Measurements from ENCODE around the gene FBLN2. TPM values are rescaled to one million over a fixed set of nuclear protein-coding genes. Genes with fewer than 3 reads are reported as not detected.
"Not testable (repeated sequence)": the region's sequence is repeated elsewhere in the genome, so short reads cannot be mapped to it uniquely, and the experiment has no call there.

The FBLN2 gene
- under 1 TPM in 1 of 2 experiments, not detected in 1; 0.05 TPM for total RNA-seq

DNA sequence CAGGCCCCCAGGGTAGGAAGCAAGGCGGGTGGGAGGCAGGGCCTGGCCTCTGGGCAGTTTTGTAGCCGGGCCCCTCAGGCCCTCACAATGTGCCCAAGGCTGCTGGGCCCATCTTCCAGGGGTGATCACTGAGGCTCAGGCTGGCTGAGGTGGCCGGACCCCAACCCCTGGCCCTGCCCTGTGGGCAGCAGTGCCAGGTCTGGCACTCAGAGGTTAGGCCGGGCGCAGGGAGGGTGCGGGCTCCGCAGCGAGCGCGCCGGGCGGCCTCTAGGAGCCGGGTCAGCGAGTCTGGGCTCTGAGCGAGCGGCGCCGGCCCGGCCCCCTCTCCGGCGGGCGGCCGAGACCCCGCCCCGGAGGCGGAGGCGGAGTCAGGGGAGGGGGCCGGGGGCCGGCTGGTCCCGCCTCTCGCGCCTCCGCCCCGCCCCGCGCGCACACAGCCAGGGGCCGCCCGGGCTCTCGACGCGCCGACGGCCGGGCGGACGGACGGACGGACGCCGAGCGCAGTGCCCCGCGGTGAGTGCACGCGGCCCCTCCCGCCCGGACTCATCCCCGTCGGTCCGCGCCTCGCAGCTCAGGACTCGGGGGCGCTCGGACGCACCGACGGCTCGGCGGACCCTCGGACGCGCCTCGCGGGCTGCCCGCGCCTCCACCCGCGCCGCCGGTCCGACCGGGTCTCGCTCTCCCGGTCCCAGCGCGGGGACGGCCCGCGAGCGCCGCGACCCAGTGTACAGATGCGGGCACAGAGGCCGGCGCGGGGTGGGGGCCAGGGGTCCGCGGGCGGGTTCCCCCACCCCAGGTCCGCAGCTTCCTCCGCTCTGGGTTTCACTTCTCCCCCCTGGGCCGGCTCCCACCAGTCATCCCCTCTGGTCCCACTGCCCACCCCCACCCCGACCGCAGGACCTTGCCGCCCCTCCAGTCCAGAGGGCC is at the start of gene FBLN2:
FBLN2 (plus strand) TSS at position 430 of the 927 bp plus-strand sequence. CDS start 21,231 bp downstream, outside the sequence.
- ATAC-seq (peak; percentile 24), DNase-seq (peak; percentile 37)
- H3K4me1 Mint-ChIP-seq = peaks cover 20% of the 10 kb centered on the region
- intact Hi-C loops (cut with DNase I, micrococcal nuclease) = no loop called here
- H3K9me3 Mint-ChIP-seq (ENCODE audit: low read depth) = no peaks in the 10 kb centered on the region
- peaks cover 35% of the 10 kb centered on the region for H3K27me3 Mint-ChIP-seq
- H3K27ac Mint-ChIP-seq = no peak within 1 kb of the TSS
- POLR2A ChIA-PET = no interaction called here
- peak within 1 kb of the TSS; percentile 10 for H3K4me3 Mint-ChIP-seq
- H3K36me3 Mint-ChIP-seq (ENCODE audit: low read depth) = peaks cover 3% of the 10 kb centered on the region
- CTCF ChIA-PET = interaction anchor here (2.9 kb wide), 1 partner anchor 53 kb away, joined by 6 read pairs; no protein-coding TSS in a partner anchor

DNA sequence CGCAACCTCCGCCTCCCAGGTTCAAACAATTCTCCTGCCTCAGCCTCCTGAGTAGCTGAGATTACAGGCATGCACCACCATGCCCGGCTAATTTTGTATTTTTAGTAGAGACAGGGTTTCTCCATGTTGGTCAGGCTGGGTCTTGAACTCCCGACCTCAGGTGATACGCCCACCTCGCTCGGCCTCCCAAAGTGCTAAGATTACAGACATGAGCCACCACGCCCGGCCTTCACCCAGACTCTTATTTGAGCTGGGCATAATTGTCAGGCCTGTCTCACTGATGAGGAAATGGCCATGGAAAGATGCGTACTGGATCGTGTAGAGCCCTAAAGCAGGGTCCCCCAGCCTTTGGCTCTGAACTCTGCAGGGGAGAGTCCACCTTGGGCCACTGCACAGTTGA is 49.7 kb upstream of the FBLN2 start:
- H3K27me3 Mint-ChIP-seq; ATAC-seq; intact Hi-C loops (cut with DNase I, micrococcal nuclease); H3K36me3 Mint-ChIP-seq (ENCODE audit: low read depth); POLR2A ChIA-PET; H3K9me3 Mint-ChIP-seq (ENCODE audit: low read depth); DNase-seq; H3K4me1 Mint-ChIP-seq; H3K4me3 Mint-ChIP-seq; H3K27ac Mint-ChIP-seq: not testable (repeated sequence)
- CTCF ChIA-PET = interaction anchor here (0.6 to 7.3 kb wide), 4 partner anchors 151 to 396 kb away, joined by 3 to 246 read pairs (median 7); no protein-coding TSS in a partner anchor

DNA sequence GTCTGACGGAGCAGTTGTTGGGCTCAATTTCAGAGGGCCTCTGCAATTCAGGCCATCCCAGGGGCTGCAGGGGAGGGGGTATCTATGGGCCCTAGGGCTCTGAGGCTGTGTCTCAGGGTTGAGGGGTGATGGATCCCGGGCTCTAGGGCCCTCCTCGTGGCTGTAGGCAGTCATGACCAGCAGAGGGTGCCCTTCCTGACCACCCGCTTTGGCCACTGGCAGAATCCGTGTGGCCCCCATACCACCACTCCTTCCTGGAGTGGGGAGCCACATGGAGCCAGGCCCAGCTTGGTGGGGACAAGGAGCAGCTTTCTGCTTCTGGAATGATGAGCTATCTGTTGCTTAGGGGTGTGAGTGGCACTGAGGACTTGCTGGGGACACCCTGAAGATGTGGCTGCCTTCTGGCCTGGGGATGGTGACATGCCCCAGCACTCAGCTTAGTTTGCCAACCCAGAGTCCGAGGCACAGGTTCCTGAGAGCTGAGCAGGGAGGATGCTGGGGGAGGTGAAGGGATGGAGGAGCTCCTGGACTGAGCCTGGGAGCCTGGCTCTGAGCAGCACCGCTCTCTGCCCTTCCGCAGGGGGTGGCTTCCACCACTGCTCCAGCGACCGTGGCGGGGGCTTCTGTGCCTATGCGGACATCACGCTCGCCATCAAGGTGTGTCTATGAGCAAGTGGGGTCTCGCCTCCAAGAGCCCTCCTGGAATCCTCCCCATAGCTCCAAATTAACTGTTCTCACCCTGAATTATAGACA is 48.6 kb upstream of the FBLN2 start:
- Mint-ChIP-seq H3K36me3 (ENCODE audit: low read depth) (no peaks in the 10 kb centered on the region), H3K9me3 (ENCODE audit: low read depth) (no peaks in the 10 kb centered on the region), H3K4me1 (no peaks in the 10 kb centered on the region), H3K27ac (no peak overlapping the region), H3K4me3 (no peak overlapping the region), H3K27me3 (no peaks in the 10 kb centered on the region)
- DNase-seq (peak; percentile 29), ATAC-seq (no peak)
- ChIA-PET POLR2A (no interaction called here), CTCF (interaction anchor here (0.6 to 7.3 kb wide), 4 partner anchors 18 to 157 kb away, joined by 3 to 246 read pairs (median 4); no protein-coding TSS in a partner anchor)
- intact Hi-C loops (cut with DNase I, micrococcal nuclease) = no loop called here

DNA sequence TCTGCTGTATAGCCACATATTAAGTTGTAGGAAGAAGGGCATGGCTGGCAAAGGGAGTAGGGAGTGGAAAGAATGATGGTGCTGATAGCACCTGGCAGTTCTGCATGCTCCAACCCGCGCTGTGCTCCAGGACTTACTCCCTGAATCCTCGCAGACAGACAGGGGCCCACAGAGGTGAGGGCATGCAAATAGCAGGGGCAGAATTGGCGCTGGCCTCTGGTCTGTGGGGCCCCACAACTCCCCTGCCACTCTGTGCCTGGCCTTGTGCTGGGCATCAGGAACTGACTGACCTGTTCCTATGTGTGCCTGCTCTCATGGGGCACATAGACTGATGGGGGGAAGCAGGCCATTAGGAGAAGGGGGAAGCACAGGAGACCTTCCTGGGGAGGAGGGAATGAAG is 47.9 kb upstream of the FBLN2 start:
- intact Hi-C loops (cut with DNase I, micrococcal nuclease) = no loop called here
- Mint-ChIP-seq H3K4me3 (no peak overlapping the region), H3K27ac (no peak overlapping the region), H3K9me3 (ENCODE audit: low read depth) (no peaks in the 10 kb centered on the region), H3K4me1 (no peaks in the 10 kb centered on the region), H3K36me3 (ENCODE audit: low read depth) (no peaks in the 10 kb centered on the region), H3K27me3 (no peaks in the 10 kb centered on the region)
- CTCF ChIA-PET = interaction anchor here (0.6 to 7.3 kb wide), 3 partner anchors 19 to 149 kb away, joined by 3 to 246 read pairs (median 4); no protein-coding TSS in a partner anchor
- POLR2A ChIA-PET = no interaction called here
- ATAC-seq (no peak), DNase-seq (no peak)

DNA sequence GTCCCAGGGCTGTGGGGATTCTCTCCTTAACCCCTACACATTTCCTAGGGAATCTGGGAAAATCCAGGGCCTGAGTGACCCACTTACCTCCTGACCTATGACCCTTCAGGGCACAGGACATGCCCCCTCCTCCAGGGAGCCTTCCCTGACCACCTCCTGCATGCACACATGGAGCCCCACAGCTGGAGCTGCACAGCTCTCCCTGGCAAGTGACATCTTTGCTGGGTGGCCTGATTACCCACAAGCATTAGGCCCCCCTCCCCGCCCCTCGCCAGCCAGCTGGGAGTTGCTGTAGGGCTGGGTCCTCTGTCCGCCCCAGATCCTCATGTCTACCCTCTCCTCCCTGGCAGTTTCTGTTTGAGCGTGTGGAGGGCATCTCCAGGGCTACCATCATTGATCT is 47.4 kb upstream of the FBLN2 start:
- no peaks in the 10 kb centered on the region for H3K36me3 Mint-ChIP-seq (ENCODE audit: low read depth)
- CTCF ChIA-PET = interaction anchor here (1.5 kb wide), 1 partner anchor 146 kb away, joined by 5 read pairs; no protein-coding TSS in a partner anchor
- ATAC-seq = no peak

DNA sequence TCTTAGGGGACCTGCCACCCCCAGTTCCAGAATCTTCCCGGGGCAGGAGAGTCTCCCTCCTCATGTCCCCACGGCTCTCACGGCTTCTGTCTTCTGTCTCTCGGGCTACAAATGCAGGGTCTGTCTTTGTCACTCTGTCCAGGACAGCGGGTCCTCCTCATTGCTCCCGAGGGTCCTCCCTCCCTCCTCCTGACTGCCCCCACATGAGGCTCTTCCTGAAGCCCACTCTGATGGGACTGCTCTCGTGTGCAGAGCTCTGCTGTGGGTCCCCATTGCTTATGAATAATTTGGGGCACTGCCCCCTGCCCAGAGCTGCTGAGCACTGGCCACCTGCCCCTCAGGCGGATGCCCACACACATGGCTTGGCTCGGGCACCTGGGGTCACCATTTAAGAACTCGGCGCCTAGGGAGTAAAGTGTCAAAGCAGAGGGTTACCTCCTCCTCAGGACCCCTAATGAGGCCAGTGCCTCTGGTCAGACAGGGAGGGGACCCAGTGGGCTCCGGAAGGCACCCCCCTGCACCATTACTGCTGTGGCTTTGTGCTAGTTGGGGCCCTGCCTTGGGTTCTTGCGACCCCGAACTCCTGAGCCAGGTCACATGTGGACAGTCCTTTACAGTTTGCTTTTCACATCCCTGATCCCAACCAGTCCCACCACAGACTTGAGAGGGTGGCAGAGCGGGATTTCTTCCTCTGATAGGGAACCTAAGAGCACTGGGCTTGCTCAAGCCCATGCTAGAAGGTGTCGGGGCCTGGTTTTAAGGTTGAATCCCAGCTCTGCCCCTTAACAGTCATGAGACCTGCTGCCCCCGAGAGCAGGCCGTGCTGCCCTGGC is 46.8 kb upstream of the FBLN2 start:
- intact Hi-C loops (cut with DNase I, micrococcal nuclease) = no loop called here
- no peak overlapping the region for H3K27ac Mint-ChIP-seq
- no peaks in the 10 kb centered on the region for H3K27me3 Mint-ChIP-seq
- no peak for ATAC-seq
- ChIA-PET CTCF (interaction anchor here (1.5 kb wide), 1 partner anchor 146 kb away, joined by 5 read pairs; no protein-coding TSS in a partner anchor), POLR2A (no interaction called here)
- H3K36me3 Mint-ChIP-seq (ENCODE audit: low read depth) = no peaks in the 10 kb centered on the region
- no peak for DNase-seq
- H3K4me1 Mint-ChIP-seq = no peaks in the 10 kb centered on the region
- no peaks in the 10 kb centered on the region for H3K9me3 Mint-ChIP-seq (ENCODE audit: low read depth)
- H3K4me3 Mint-ChIP-seq = no peak overlapping the region

More for the DNA sequence above, 47.4 kb upstream of the FBLN2 start:
- no peak overlapping the region for H3K4me3 Mint-ChIP-seq
- H3K27ac Mint-ChIP-seq = no peak overlapping the region
- intact Hi-C loops (cut with DNase I, micrococcal nuclease) = no loop called here
- DNase-seq = no peak
- no peaks in the 10 kb centered on the region for H3K9me3 Mint-ChIP-seq (ENCODE audit: low read depth)
- no peaks in the 10 kb centered on the region for H3K4me1 Mint-ChIP-seq
- no peaks in the 10 kb centered on the region for H3K27me3 Mint-ChIP-seq
- POLR2A ChIA-PET = no interaction called here

DNA sequence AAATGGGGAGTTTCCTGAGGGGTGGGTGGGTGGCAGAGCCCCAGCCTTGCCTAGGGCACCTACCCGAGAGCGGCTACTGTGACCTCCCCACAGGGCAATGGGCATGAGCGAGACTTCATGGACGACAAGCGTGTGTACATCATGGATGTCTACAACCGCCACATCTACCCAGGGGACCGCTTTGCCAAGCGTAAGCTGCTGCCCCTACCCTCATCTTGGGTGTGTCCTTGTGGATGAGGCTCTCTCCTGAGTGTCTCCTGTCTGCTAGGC is 46.2 kb upstream of the FBLN2 start:
- H3K36me3 Mint-ChIP-seq (ENCODE audit: low read depth) = no peaks in the 10 kb centered on the region

DNA sequence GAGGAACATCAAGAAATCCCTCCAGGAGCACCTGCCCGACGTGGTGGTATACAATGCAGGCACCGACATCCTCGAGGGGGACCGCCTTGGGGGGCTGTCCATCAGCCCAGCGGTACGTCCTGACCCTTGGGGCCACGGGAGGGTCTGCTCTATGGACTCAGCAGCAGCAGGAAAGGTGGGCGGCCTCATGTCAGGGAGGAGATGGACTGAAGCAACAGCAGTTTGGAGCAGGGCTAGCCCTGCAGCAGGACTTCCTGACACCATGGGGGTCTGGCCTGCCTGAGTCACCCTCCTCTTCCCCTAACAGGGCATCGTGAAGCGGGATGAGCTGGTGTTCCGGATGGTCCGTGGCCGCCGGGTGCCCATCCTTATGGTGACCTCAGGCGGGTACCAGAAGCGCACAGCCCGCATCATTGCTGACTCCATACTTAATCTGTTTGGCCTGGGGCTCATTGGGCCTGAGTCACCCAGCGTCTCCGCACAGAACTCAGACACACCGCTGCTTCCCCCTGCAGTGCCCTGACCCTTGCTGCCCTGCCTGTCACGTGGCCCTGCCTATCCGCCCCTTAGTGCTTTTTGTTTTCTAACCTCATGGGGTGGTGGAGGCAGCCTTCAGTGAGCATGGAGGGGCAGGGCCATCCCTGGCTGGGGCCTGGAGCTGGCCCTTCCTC is 44.6 kb upstream of the FBLN2 start:
- DNase-seq = no peak
- intact Hi-C loops (cut with DNase I, micrococcal nuclease) = no loop called here
- H3K4me3 Mint-ChIP-seq = no peak overlapping the region
- H3K9me3 Mint-ChIP-seq (ENCODE audit: low read depth) = no peaks in the 10 kb centered on the region
- ATAC-seq = no peak
- ChIA-PET POLR2A (no interaction called here), CTCF (no interaction called here)
- H3K36me3 Mint-ChIP-seq (ENCODE audit: low read depth) = no peaks in the 10 kb centered on the region
- no peaks in the 10 kb centered on the region for H3K27me3 Mint-ChIP-seq
- no peak overlapping the region for H3K27ac Mint-ChIP-seq
- H3K4me1 Mint-ChIP-seq = no peaks in the 10 kb centered on the region

More for the DNA sequence above, 46.2 kb upstream of the FBLN2 start:
- no peak overlapping the region for H3K4me3 Mint-ChIP-seq
- DNase-seq (no peak), ATAC-seq (no peak)
- H3K27ac Mint-ChIP-seq = no peak overlapping the region
- CTCF ChIA-PET = interaction anchor here (1.5 kb wide), 1 partner anchor 145 kb away, joined by 5 read pairs; no protein-coding TSS in a partner anchor
- H3K9me3 Mint-ChIP-seq (ENCODE audit: low read depth) = no peaks in the 10 kb centered on the region
- POLR2A ChIA-PET = no interaction called here
- no peaks in the 10 kb centered on the region for H3K27me3 Mint-ChIP-seq
- intact Hi-C loops (cut with DNase I, micrococcal nuclease) = no loop called here
- no peaks in the 10 kb centered on the region for H3K4me1 Mint-ChIP-seq

DNA sequence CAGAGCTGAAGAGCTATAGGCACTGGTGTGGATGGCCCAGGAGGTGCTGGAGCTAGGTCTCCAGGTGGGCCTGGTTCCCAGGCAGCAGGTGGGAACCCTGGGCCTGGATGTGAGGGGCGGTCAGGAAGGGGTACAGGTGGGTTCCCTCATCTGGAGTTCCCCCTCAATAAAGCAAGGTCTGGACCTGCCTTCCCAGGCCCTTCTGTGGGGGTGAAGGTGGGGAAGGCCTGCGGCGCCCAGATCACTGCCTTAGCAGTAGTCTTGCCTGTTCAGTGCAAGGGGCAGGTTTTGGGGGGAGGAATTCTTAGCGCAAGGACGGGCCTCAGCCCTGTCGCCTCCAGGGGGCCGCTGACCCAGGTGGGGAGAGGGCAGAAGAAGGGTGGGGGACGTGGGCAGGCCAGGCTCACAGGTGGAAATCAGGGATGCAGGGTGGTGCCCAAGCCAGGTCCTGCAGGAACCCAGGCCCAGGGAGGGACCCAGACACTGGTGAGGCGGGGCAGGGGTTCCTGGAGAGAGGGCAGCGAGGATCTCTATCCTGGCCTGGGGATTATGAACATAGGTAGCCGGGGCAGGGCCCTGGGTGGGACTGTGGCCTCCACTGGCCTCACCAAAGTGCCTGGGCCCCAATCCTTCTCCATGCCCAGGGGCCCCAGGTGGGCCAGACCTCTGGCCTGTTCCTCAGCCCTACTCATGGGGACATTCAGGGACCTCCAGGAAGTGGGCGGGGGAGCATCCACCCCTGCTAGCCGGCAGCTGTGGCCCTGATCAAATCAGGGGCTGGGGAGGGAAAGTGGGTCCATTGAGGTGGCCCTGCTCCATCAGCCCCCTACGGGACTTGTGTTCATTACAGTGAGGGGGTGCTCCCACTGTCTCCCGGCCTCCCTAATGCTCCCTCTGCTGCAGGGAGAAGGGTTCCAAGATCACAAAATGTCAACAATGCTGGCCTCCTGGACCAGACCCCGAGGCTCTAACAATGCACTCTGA is 43.5 kb upstream of the FBLN2 start:
- Mint-ChIP-seq H3K9me3 (ENCODE audit: low read depth) (no peaks in the 10 kb centered on the region), H3K27ac (no peak overlapping the region), H3K4me1 (no peaks in the 10 kb centered on the region), H3K36me3 (ENCODE audit: low read depth) (no peaks in the 10 kb centered on the region), H3K27me3 (no peaks in the 10 kb centered on the region), H3K4me3 (no peak overlapping the region)
- intact Hi-C loops (cut with DNase I, micrococcal nuclease) = no loop called here
- no peak for ATAC-seq
- DNase-seq = no peak
- POLR2A ChIA-PET = no interaction called here
- CTCF ChIA-PET = no interaction called here

DNA sequence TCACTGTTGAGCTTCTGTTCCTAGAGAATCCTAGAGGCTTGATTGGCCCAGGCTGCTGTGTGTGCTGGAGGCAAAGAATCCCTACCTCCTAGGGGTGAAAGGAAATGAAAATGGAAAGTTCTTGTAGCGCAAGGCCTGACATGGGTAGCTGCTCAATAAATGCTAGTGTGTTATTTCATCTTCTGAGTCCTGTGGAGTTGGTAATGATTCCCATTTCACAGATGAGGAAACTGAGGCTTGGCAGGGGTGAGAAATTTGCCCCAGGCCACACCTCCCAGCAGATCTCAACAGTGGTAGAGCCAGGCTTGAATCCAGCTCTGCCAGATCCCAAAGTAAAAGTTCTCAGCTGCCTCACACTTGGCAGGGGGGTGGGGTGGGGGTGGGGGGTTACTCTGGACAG is 42.7 kb upstream of the FBLN2 start:
- H3K9me3 Mint-ChIP-seq (ENCODE audit: low read depth) = no peaks in the 10 kb centered on the region
- H3K4me1 Mint-ChIP-seq = no peaks in the 10 kb centered on the region
- no peaks in the 10 kb centered on the region for H3K27me3 Mint-ChIP-seq
- no peaks in the 10 kb centered on the region for H3K36me3 Mint-ChIP-seq (ENCODE audit: low read depth)
- no peak overlapping the region for H3K4me3 Mint-ChIP-seq
- H3K27ac Mint-ChIP-seq = no peak overlapping the region
- ATAC-seq (no peak), DNase-seq (no peak)
- ChIA-PET CTCF (no interaction called here), POLR2A (no interaction called here)
- intact Hi-C loops (cut with DNase I, micrococcal nuclease) = no loop called here
